ENCODE measurements around the gene AGBL4.

DNA sequence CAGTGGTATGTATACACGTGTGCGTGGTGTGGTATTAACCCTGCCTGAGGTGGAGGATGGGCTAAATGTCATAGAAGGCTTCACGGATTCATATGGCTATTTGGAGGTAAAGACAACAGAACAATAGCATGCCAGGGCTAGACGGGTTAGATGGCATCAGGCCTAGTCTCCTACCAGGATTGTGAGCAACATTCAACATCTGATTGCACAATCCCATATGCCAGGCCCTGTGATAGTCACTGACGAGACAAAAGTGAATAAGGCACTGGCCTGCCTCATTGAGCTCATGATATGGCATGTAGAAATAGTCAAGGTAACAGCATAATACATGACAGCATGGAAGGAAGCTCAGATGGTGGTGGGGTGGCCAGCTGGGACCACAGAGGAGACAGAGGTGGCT lies 1079.9 kb downstream of the AGBL4 start:
- no peak for TF ChIP-seq POLR2AphosphoS5 (IDR thresholded peaks at IDR 0.05; ENCODE audit: low read depth, low read length)
- no peak for TF ChIP-seq POLR2A (IDR thresholded peaks at IDR 0.05; ENCODE audit: low read depth, low read length)
- TF ChIP-seq TAF1 (IDR thresholded peaks at IDR 0.05; ENCODE audit: borderline replicate concordance, low read depth, low read length): no peak

Measured in GM12892 (cell line).